RWPE1 (cell line): ENCODE data around the gene TTC23L.
"Not testable (repeated sequence)": the region's sequence is repeated elsewhere in the genome, so short reads cannot be mapped to it uniquely, and the experiment has no call there.

Experiments used
- CTCF ChIA-PET: fragments of 350-600 bp; sonication (Branson Sonifier 250); formaldehyde crosslinking; extraction: SDS; loops from one replicate; lab custom pipeline; 2021; lab: Yijun Ruan, JAX
- POLR2A ChIA-PET: fragments of 400-600 bp; formaldehyde crosslinking; extraction: SDS; loops from one replicate; lab custom pipeline; 2020; ENCODE audit warnings: antibody characterized with exemption; ENCODE audit not compliant: low non-redundant PET; lab: Yijun Ruan, JAX
- DNase-seq: peaks from one replicate; pipeline ENCODE4 v3.0.0; 2012; ENCODE audit warnings: low spot score
- H3K27ac ChIP-seq: fragments of 450-650 bp; 2 replicates; pipeline ENCODE4 v1.5.1; 2017
- TF ChIP-seq, protein P1 (sequence below): fragments of 450-650 bp; conservative IDR thresholded peaks from 2 replicates; pipeline ENCODE4 v1.5.1; 2017; ENCODE audit warnings: low read depth, mild to moderate bottlenecking

Gene TTC23L

DNA sequence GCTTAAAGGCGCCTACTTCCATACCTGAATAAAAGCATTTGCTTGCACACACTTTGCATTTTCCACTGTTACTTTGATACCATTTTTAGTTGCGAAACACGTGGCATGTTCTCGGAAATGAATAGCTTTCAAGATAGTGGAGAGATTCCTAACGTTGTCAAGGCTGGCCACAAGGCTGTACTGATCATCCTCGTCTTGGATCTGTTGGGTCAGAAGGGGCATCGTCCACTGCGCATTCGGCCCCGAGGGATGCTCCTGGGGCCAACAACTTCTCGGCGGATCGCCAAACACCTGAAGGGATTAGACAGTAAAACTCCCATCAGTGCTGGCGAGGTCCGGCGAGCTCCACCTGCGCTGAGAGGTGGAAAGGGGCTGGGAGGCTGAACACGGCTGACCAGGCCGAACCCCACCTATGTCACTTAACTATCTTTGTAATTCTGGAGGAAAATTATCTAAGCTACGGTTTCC, 75.7 kb downstream of the TTC23L start:
- TF ChIP-seq, protein P1, sequence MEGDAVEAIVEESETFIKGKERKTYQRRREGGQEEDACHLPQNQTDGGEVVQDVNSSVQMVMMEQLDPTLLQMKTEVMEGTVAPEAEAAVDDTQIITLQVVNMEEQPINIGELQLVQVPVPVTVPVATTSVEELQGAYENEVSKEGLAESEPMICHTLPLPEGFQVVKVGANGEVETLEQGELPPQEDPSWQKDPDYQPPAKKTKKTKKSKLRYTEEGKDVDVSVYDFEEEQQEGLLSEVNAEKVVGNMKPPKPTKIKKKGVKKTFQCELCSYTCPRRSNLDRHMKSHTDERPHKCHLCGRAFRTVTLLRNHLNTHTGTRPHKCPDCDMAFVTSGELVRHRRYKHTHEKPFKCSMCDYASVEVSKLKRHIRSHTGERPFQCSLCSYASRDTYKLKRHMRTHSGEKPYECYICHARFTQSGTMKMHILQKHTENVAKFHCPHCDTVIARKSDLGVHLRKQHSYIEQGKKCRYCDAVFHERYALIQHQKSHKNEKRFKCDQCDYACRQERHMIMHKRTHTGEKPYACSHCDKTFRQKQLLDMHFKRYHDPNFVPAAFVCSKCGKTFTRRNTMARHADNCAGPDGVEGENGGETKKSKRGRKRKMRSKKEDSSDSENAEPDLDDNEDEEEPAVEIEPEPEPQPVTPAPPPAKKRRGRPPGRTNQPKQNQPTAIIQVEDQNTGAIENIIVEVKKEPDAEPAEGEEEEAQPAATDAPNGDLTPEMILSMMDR = no peak
- H3K27ac ChIP-seq = peak overlapping the region; percentile 92
- DNase-seq = no peak
- ChIA-PET POLR2A (interaction anchor here (0.5 to 1.4 kb wide), 4 partner anchors 14 to 330 kb away, joined by 3 to 6 read pairs (median 4); partner anchors contain the start of genes DNAJC21 and TTC23L), CTCF (interaction anchor here (0.7 kb wide), 1 partner anchor 1015 kb away, joined by 6 read pairs; no protein-coding TSS in a partner anchor)

DNA sequence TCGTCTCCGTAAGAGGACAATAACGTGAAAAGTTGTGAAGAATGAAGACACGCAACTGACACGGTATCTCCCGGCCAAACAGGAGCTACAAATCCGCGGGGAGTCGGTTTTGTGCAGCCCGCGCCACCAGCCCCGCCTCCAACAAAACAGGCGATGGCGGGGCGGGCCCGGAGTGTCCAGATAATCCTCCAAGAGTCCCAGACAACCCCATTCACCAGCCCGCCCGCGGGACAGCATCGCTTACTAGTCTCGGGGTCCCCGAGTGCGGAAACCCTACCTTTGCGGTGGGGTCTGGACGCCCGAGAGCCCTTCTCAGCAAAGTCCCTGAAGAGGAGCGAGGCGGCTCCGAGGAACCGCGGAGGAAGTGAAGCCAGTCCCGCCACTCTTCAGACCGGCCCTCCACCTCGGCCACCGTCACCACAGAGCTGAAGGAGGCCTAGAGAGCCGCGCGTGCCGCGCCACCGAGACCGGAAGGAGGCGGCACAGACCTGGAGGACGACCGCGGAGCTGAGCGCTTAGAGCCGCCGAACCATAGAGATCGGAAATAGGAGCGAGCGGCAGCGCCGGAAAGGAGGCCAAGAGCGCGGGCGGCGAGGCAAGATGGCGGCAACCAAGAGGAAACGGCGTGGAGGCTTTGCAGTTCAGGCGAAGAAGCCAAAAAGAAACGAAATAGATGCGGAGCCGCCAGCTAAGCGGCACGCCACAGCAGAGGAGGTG, 76.3 kb downstream of the TTC23L start, which contains the start of the genes BRIX1 and RAD1:
TSS of gene BRIX1 (plus strand) at position 573 of the 717 bp plus-strand sequence. CDS start at position 601, 28 bp downstream.
TSS of gene RAD1 (minus strand) at position 366 of the 717 bp plus-strand sequence. CDS start 612 bp downstream, outside the sequence.
- TF ChIP-seq, protein P1 = no peak
- DNase-seq = peak; percentile 88
- POLR2A ChIA-PET = interaction anchor here (0.5 to 1.4 kb wide), 5 partner anchors 8 to 330 kb away, joined by 3 to 6 read pairs (median 4); partner anchors contain the start of genes DNAJC21 and TTC23L
- CTCF ChIA-PET = no interaction called here
- H3K27ac ChIP-seq = peak within 1 kb of the TSS; percentile 92

- ChIA-PET POLR2A (interaction anchor here (1.1 to 1.4 kb wide), 3 partner anchors 8 to 77 kb away, joined by 4 to 6 read pairs (median 6); partner anchors contain the start of genes DNAJC21 and TTC23L), CTCF (no interaction called here)
- TF ChIP-seq, protein P1 = no peak
- DNase-seq = peak; percentile 15
- H3K27ac ChIP-seq = peak overlapping the region; percentile 92
Measured at GRCh38 chr5:34915856-34916192, 76.9 kb downstream of the TTC23L start.

DNA sequence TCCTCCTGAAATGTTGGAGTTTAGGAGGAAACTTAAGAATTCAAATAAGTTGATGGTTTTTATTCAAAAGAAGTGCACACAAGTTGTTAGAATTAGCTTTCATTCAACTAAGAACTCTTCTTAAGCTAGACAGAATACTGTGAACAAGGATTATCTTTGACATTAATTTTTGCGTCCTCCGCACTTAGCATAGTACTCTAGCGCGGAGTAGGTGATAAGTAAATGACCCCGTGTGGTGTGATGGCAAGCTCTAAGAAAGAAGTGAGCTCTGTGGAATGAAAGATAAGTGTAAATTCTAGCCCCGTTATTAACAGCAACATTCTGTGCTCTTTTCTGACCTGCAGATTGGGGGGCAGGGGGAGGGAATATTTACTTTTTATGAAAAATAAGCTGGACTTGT, 77.6 kb downstream of the TTC23L start:
- POLR2A ChIA-PET = interaction anchor here (0.8 to 1.2 kb wide), 2 partner anchors 7 to 414 kb away, joined by 3 to 4 read pairs; no protein-coding TSS in a partner anchor
- TF ChIP-seq, protein P1 = no peak
- CTCF ChIA-PET = no interaction called here
- H3K27ac ChIP-seq = no peak overlapping the region
- no peak for DNase-seq

DNA sequence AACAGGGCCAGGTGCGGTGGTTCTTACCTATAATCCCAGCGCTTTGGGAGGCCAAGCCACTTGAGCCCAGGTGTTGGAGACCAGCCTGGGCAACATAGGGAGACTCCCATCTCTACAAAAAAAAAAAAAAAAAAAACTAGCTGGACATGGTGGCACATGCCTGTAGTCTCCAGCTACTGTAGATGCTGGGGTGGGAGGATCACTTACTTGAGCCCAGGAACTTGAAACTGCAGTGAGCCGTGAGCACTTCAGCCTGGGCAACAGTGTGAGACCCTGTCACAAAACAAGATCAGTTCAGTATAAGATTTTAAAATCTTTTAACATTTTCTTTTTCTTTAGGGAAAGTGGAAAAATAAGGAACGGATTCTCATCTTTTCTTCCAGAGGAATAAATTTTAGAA, 79.1 kb downstream of the TTC23L start:
- peak overlapping the region; percentile 38; the same call in 1 of the 2 replicates for H3K27ac ChIP-seq
- TF ChIP-seq, protein P1 = no peak
- CTCF ChIA-PET = no interaction called here
- POLR2A ChIA-PET = interaction anchor here (1.1 kb wide), 1 partner anchor 11 kb away, joined by 4 read pairs; the partner anchor contains the start of gene DNAJC21
- no peak for DNase-seq

- POLR2A ChIA-PET = no interaction called here
- no peak overlapping the region for H3K27ac ChIP-seq
- CTCF ChIA-PET = interaction anchor here (0.6 to 0.7 kb wide), 2 partner anchors 39 to 431 kb away, joined by 3 read pairs; no protein-coding TSS in a partner anchor
- no peak for DNase-seq
- TF ChIP-seq, protein P1 = no peak
Measured at GRCh38 chr5:34919077-34919476, 80.1 kb downstream of the TTC23L start.

DNA sequence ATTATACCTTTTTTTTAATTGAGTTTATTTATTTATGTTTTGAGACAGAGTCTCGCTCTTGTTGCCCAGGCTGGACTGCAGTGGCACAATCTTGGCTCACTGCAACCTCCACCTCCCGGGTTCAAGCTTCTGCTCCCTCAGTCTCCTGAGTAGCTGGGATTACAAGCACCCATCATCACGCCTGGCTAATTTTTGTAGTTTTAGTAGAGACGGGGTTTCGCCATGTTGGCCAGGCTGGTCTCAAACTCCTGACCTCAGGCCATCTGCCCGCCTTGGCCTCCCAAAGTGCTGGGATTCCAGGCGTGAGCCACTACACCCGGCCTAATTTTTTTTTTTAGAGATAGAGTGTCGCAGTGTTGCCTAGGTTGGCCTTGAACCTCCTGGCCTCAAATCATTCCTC, 84.3 kb downstream of the TTC23L start:
- peak overlapping the region; percentile 81 for H3K27ac ChIP-seq
- ChIA-PET CTCF (interaction anchor here (0.6 kb wide), 1 partner anchor 405 kb away, joined by 3 read pairs; no protein-coding TSS in a partner anchor), POLR2A (interaction anchor here (1.0 kb wide), 1 partner anchor 7 kb away, joined by 4 read pairs; the partner anchor contains the start of genes BRIX1 and RAD1)
- DNase-seq = not testable (repeated sequence)
